Measurements from ENCODE around the gene EML4.

DNA sequence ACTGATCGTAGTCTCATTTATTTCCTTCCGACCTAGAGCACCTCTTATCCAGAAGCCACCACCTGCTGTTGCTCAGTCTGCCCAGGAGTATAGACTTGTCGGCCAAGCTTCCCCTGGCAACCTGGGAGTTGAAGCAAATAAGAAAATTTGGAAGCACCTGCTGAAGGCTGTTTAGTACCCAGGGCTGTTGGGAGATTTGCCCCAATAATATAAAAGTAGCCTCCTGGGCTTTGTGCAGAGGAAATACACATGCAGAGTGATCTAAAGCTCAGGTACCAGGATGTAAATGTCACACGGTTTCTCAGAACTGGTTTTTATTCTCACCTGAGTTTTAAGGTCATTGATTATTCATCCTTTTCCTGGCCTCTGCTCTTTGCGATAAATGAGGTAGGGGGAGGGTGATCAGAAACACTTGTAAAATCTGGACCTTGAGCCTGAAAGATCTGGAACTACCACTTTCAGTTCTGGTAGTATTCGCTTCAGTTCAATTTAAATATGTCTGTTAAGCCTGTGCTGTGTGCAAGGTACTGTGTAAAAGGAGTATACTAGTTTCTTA lies 192.7 kb downstream of the EML4 start:
- TF ChIP-seq POLR2A (IDR thresholded peaks at IDR 0.05) (no peak), CTCF (IDR thresholded peaks at IDR 0.05) (peak in 2 of 4 experiments; percentile 0 to 38)
